GM23338 (cell line): ENCODE results near the gene HIPK1.

ENCODE experiments used
- CREB1 ChIP-seq: fragments of 250-450 bp; sonication (Bioruptor Pico); IDR thresholded peaks from 2 replicates; pipeline ENCODE4 v1.5.0; 2020; ENCODE audit warnings: low read depth, mild to moderate bottlenecking, moderate library complexity
- CTCF ChIP-seq, 2 experiments: fragments of 200-600 bp in 1 of 2; sonication (generic) in 1 of 2; conservative IDR thresholded peaks; 2 replicates each; pipeline versions ENCODE4 v1.5.1 to v1.6.1; 2016 to 2017; ENCODE audit warnings: antibody characterized with exemption in 2 of 2, low read depth in 2 of 2, mild to moderate bottlenecking in 2 of 2, moderate library complexity in 1 of 2

GRCh38 chr1:113965703-113966412 is 36.7 kb downstream of the HIPK1 start:
- no peak for TF ChIP-seq CTCF (conservative IDR thresholded peaks at IDR 0.05; ENCODE audit: low read depth in 2 of 2)
- no peak for TF ChIP-seq CREB1 (CRISPR knock-in tag)
